G401.6 (cell line): ENCODE data around the gene ADRA2A.

Experiments used
- FAIRE-seq: peaks from 2 replicates; lab custom pipeline; 2012; peaks lifted over from hg19 to GRCh38; lab: Jason Lieb, UNC

Gene ADRA2A

DNA sequence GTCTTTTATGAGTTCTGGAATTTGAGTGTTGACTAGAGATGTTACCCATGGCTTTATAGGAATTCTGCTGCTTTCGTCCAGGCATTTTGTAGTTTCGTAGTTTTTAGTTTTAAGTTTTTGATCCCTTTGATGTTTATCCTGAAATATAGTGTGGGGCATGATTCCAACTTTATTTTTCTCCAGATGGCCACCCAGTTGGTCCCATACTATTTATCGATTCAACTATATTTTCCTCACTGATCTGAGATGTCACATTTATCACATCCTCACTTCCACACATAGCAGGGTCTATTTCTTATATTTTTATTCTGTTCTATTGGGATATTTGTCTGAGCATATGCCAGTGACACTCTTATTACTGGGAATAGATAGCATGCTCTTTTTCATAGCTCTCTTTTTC is 33.9 kb downstream of the ADRA2A start:
- FAIRE-seq = no peak

DNA sequence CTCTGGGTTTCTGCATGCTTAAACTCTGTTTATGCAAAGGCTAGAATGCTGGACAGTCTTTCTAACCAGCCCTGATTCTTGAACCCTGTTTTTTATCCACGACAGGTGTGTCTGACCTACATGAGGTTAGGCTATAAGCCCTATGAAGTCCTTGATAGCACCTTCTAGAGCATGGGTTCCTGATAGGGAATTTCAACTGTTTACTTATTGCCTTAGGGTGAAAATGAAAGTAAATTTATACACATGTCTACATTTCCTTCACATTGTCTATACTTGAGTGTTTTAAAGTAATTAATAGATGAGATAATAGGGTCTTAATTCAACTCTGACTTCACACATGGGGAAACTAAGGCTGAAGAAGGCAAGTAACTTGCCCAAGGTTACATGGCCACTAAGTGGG is 35.5 kb downstream of the ADRA2A start:
- FAIRE-seq = no peak

DNA sequence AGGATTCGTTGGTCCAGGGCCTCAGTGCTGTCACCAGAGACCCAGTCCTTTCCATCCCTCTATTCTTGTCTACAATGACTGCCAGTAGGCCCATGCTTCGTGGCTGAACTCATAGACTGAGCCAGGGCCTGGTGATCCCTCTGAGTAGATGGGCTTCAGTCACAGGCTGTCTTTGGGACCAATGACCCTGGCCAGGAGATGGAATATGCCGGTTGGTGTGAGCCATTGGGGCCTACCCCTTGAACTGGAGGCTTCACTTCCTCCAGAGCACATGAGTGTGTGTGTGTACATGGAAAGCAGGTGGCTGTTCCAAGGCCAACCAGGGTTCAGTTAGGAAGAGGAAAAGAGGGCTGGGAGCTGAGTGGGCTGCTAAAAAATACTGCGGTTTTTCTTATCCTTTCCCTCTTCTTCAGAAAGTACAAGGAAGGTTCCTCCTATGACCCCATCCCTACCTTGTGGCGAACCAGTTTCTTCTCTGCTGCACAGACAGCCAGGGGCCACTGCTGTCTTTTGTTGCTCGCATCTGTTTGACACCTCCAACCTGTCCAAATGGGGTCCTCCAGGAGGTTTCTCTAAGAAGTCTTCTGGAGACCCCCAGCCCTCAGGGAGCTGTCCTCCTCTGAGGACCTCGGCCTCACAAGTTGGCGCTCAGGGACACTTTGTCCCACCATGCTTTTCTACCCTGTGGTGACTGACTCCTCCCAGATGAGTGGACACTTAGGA is 36.6 kb downstream of the ADRA2A start:
- FAIRE-seq = no peak

DNA sequence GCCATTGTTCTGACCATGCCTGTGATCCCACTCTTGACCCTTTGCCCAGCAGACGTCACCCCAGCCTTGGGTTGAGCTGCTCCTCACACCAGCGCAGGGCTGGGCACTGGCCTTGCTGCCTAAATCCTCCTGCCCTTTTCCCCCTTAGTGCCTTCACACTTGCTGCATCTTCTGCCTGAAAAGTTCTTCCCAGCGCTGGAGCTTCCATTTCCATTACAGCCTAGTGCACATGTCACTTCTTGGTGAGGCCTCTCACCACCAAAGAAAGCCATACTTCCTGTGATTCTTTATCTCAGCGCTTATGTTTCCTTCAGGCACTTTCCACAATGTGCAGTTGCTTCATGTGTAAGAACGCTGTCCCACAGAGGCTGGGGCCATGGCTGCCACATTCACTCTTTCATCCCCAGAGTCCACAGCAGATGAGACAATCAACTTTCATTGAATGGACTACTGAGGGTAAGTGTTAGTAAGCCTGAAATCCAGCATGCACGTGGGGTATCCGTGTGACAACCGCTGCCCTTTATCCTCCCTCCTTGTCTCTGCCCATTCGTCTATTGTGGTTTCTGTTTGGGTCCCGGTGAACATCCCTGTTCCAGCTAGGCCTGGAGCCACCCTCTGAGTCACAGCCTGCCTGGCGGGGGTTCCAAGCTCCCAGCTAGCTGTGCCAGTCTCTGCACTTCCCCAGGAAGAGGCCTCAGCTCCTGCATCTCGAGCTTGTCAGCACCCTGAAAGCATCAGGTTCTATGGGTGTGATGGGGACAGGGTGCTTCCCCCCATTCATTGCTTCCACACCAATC is 37.3 kb downstream of the ADRA2A start:
- no peak for FAIRE-seq

GRCh38 chr10:111114758-111115500 is 38.1 kb downstream of the ADRA2A start:
- no peak for FAIRE-seq

- FAIRE-seq = no peak
These were observed 39.4 kb downstream of the ADRA2A start for GRCh38 chr10:111116211-111116610.

- FAIRE-seq = no peak
These were observed 40.1 kb downstream of the ADRA2A start for GRCh38 chr10:111116762-111117445.

- FAIRE-seq = no peak
These were observed 40.9 kb downstream of the ADRA2A start for GRCh38 chr10:111117528-111118277.

DNA sequence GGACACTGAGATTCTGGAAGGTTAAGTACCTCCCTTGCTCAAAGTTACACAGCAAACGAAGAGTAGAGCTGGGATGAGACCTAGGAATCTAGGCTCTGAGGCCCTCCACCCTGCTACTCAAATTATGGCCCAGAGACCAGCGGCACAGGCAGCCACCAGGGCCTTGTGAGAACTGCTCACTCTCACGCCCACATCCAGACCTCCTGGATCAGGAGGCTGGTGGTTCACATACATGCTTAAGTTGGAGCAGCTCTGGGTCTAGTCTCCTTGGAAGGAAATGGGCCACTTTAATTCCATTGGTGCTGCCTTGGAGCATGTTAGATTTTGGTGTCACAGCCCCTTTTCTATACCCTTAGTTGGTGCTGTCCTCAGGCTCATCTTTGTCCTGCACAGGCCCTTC is 41.9 kb downstream of the ADRA2A start:
- FAIRE-seq = no peak

DNA sequence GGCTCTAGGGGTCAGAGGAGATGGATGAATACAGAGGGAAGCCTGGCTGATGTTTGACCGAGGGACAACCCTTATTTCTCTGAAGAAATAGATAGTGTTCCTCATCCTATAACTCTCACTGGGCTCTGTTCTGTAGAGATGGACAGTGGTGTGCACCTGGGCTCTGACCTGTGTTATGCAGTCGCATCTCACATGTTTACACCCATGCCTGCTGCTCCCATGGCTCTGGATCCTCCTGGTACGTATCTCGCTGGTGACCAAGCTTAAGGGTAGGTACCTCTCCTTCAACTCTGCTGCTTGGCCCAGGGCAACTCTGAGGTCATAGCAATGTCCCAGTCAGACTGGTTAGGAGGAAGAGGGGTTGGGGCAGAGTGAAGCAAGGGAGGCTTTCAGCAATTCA is 42.8 kb downstream of the ADRA2A start:
- no peak for FAIRE-seq

DNA sequence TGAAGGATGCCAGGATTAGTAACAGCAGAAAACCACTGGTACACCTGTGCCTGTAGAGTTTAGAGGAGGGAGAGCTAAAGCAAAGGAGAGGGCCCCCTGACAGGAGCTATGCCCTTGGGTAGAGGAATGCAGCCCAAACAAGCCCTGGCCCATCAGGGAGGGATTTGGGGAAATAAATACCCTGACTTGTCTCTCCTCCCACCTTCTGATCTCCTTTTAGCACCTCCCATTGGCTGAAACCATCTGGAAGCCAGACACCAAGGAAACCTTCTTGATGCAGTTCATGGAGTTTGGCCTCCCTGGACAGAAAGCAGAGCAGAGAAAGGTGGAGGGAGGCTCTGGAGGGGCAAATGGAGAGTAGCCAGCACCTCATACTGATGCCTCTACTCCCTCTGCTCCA is 45.3 kb downstream of the ADRA2A start:
- no peak for FAIRE-seq

GRCh38 chr10:111123883-111124282 is 47.1 kb downstream of the ADRA2A start:
- no peak for FAIRE-seq

GRCh38 chr10:111125102-111125501 is 48.3 kb downstream of the ADRA2A start:
- no peak for FAIRE-seq

DNA sequence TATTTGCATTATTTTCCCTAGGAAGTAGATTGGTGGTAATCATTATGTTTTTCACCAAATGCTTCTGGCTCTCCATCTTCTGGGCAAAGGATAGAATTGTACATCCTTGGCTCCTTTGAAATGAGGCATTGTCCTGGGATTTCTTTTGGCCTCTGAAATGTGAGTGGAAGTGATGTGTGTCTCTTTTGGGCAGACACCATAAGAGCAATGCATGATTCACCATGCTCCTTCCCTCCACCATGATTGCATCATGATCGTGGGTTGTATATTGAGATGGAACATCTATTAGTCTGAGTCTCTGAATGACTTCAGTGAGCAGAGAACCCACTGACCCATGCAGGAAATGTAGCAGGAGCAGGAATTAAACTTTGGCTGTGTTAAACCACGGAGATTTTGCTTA is 49.2 kb downstream of the ADRA2A start:
- no peak for FAIRE-seq

GRCh38 chr10:111127081-111127848 is 50.4 kb downstream of the ADRA2A start:
- FAIRE-seq = no peak

DNA sequence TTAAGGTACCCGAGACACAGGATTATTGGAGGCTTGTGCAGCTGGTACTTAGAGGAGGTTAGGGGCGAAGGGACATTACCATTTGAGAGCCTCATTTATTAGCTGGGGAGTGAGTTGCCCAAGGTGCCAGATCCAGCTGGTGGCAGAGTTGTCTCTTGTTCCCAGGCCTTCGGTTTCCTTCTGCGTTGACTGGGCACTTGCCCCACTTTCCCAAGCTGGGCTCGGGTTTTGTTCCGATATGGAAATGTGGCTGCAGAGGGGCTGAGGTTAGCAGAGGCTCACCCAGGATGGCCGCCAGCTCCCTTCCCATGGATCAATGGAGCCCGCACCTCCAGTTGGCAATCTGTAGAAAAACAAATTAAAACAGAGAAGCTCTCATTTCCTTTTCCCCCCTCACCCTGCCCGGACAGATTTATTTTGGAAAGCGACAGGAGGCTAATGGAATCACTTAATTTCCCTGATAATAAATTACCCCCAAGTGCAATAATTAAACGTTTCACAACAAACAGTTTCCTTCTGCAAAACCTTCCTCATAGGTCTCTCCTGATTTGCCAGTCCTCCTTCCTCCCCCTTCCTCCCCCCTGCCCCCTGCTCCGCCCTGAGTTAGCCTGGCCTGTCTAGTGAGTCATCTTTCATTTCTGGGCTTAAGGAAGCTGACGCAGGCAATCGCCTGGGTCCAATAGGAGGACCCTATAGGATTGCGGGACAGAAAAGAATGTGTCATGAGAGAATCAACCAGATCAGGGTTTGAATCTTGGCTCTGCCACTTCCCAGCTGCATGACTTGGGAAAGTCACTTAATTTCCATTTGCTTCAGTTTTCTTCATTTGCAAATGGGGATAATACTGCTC is 51.7 kb downstream of the ADRA2A start:
- no peak for FAIRE-seq

DNA sequence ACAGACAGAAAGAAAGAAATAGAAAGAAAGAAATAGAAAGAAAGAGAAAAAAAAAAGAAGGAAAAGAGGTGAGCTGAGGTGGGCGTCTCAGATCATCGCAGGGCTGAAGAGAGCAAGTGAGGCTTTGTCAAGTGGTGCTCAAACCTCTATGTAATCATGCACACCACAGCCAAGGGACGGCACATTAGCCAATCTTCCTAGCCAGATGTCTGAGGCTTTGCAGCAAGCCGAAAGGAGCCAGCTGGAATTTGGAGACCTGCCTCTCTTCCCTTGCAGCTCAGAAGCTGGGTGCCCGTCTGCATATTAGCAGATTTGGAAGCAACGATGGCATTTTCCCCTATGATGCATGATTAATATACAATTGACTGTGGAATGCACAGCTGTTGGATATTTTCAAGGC is 52.5 kb downstream of the ADRA2A start:
- no peak for FAIRE-seq

- no peak for FAIRE-seq
These were observed 53.6 kb downstream of the ADRA2A start for GRCh38 chr10:111130471-111130870.
